ENCODE data around the gene RGS5.

The RGS5 gene

GRCh38 chr1:163178628-163179027, 24.1 kb downstream of the RGS5 start:
- DNase-seq: no peak

GRCh38 chr1:163176797-163177196, 25.9 kb downstream of the RGS5 start:
- DNase-seq: no peak

GRCh38 chr1:163174524-163175437, 27.9 kb downstream of the RGS5 start:
- DNase-seq: peak; percentile 70

- DNase-seq: no peak
These were observed 29.6 kb downstream of the RGS5 start for GRCh38 chr1:163173121-163173520.

GRCh38 chr1:163172596-163172995, 30.1 kb downstream of the RGS5 start:
- no peak for DNase-seq

GRCh38 chr1:163171826-163172225, 30.9 kb downstream of the RGS5 start:
- no peak for DNase-seq

- DNase-seq: peak; percentile 12
These were observed 31.6 kb downstream of the RGS5 start for GRCh38 chr1:163170975-163171676.

GRCh38 chr1:163170331-163170730, 32.4 kb downstream of the RGS5 start:
- no peak for DNase-seq

GRCh38 chr1:163169553-163169952, 33.2 kb downstream of the RGS5 start:
- DNase-seq: no peak

- DNase-seq: no peak
These were observed 34.7 kb downstream of the RGS5 start for GRCh38 chr1:163168053-163168452.

- no peak for DNase-seq
These were observed 35.7 kb downstream of the RGS5 start for GRCh38 chr1:163166886-163167555.

- no peak for DNase-seq
These were observed 37.6 kb downstream of the RGS5 start for GRCh38 chr1:163165119-163165518.

- no peak for DNase-seq
These were observed 38.7 kb downstream of the RGS5 start for GRCh38 chr1:163163881-163164582.

GRCh38 chr1:163163163-163163562, 39.6 kb downstream of the RGS5 start:
- DNase-seq: no peak

- DNase-seq: no peak
These were observed 40.3 kb downstream of the RGS5 start for GRCh38 chr1:163162381-163162914.

GRCh38 chr1:163161841-163162240, 40.9 kb downstream of the RGS5 start:
- DNase-seq: no peak

GRCh38 chr1:163161337-163161736, 41.4 kb downstream of the RGS5 start:
- DNase-seq: no peak

- no peak for DNase-seq
These were observed 47.1 kb downstream of the RGS5 start for GRCh38 chr1:163155606-163156005.

- no peak for DNase-seq
These were observed 53.8 kb downstream of the RGS5 start for GRCh38 chr1:163148911-163149310.

GRCh38 chr1:163147019-163147418, 55.7 kb downstream of the RGS5 start:
- no peak for DNase-seq

GRCh38 chr1:163145435-163145834, 57.3 kb downstream of the RGS5 start:
- no peak for DNase-seq

GRCh38 chr1:163144418-163144817, 58.3 kb downstream of the RGS5 start:
- no peak for DNase-seq

GRCh38 chr1:163142152-163142551, 60.6 kb downstream of the RGS5 start:
- DNase-seq: no peak
